Right lobe of liver (tissue), 6 donors: Measurements from ENCODE around the gene KLHL26. TPM values are rescaled to one million over a fixed set of nuclear protein-coding genes. Genes with fewer than 3 reads are reported as not detected.

Source experiments
- ATAC-seq, 4 donors: fragments of 200-7000 bp; cut with Tn5 transposase; one replicate each; pipeline ENCODE4 v1.9.1; 2020; ENCODE audit warnings: mild to moderate bottlenecking in 4 of 4, moderate library complexity in 4 of 4
- DNase-seq, 3 donors: peaks; one replicate each; pipeline ENCODE4 v3.0.0-alpha.2; 2020
- H3K27ac ChIP-seq, 3 donors: fragments of 200-600 bp; one replicate each; pipeline ENCODE4 v1.8.0; 2022
- H3K27me3 ChIP-seq, 2 donors: fragments of 200-600 bp; one replicate each; pipeline ENCODE4 v1.8.0; 2022
- H3K36me3 ChIP-seq, 4 donors: fragments of 200-600 bp; sonication (generic) in 1 of 4; one replicate each; pipeline versions ENCODE4 v1.5.1 to v1.8.0; 2017 to 2022; ENCODE audit warnings: control low read depth in 1 of 4
- H3K4me1 ChIP-seq, 4 donors: fragments of 200-600 bp; sonication (generic) in 1 of 4; one replicate each; pipeline versions ENCODE4 v1.5.1 to v1.8.0; 2017 to 2022; ENCODE audit warnings: control low read depth in 1 of 4
- H3K4me3 ChIP-seq, 3 donors: fragments of 200-600 bp; one replicate each; pipeline ENCODE4 v1.8.0; 2022
- H3K9me3 ChIP-seq, 4 donors: fragments of 200-600 bp; sonication (generic) in 1 of 4; one replicate each; pipeline versions ENCODE4 v1.5.1 to v1.8.0; 2017 to 2022; ENCODE audit warnings: control low read depth in 1 of 4
- CTCF ChIP-seq, 4 donors: fragments of 200-600 bp in 3 of 4; fragments of 450-650 bp in 1 of 4; IDR thresholded peaks; one replicate each; pipeline versions ENCODE4 v1.5.1 to v1.8.0; 2016 to 2022; ENCODE audit warnings: antibody characterized with exemption in 4 of 4, mild to moderate bottlenecking in 2 of 4
- POLR2A ChIP-seq: fragments of 450-650 bp; IDR thresholded peaks from one replicate; pipeline ENCODE4 v1.6.1; 2017; ENCODE audit warnings: antibody characterized with exemption, mild to moderate bottlenecking
- WGBS: methylation state at CpG from one replicate; pipeline ENCODE4 v1.1.6; 2018; ENCODE audit warnings: low coverage, low lambda C conversion rate; ENCODE audit not compliant: insufficient coverage; ENCODE audit errors: missing lambda C conversion rate; 5-methylcytosine and 5-hydroxymethylcytosine counted together
- intact Hi-C, 2 donors: fragments of 100-400 bp; cut with DNase I; formaldehyde crosslinking; loops; one replicate each; pipeline versions ENCODE4 v1.11.2 to v1.14.1; 2022
- total RNA-seq, 6 experiments: library from RNA; depleted of rRNA in 2 of 6; stranded (reverse); fragments of >200 nt in 2 of 6; fragmentation: NEBNext Ultra II Directional in 3 of 6; extraction: Animal tissue kit (Norgen Biotek cat#: 25700) in 3 of 6; gene quantifications; one replicate each; pipeline versions ENCODE4 v1.1.0 to v1.2.4, GENCODE V29; 2016 to 2023
- donor health status: DM: no; HTN: yes; CAD: no.
- donor health status: DM: no; HTN: no; CAD: no.
- donor health status: DM: no; HTN: no; CAD: no.
- donor health status: DM: no; HTN: yes; CAD: no.
- donor health status: DM: no; HTN: yes; CAD: no.

Gene KLHL26
- total RNA-seq, 6 experiments from 2014 or later = 3.8 to 5.0 (median 4.7) TPM

- WGBS = 34% methylated on average over 9 of the region's 9 CpGs
- DNase-seq (no peak), ATAC-seq (no peak)
- H3K9me3 ChIP-seq = no peaks in the 10 kb centered on the region
- intact Hi-C loops = no loop called here
- peaks cover 0 to 7% (median 0%) of the 10 kb centered on the region in 4 donors for H3K4me1 ChIP-seq
- no peak overlapping the region for H3K27ac ChIP-seq
- no peaks in the 10 kb centered on the region for H3K36me3 ChIP-seq
- H3K27me3 ChIP-seq = peaks cover 0 to 36% of the 10 kb centered on the region in 2 donors
- no peak for TF ChIP-seq POLR2A
- TF ChIP-seq CTCF (IDR thresholded peaks at IDR 0.05) = no peak
- H3K4me3 ChIP-seq = no peak overlapping the region
Observed at GRCh38 chr19:18608805-18609716, 27.8 kb upstream of the KLHL26 start.

GRCh38 chr19:18609717-18610051 lies 27.1 kb upstream of the KLHL26 start:
- peaks cover 0 to 36% of the 10 kb centered on the region in 2 donors for H3K27me3 ChIP-seq
- no peaks in the 10 kb centered on the region for H3K36me3 ChIP-seq
- H3K4me3 ChIP-seq = no peak overlapping the region
- WGBS = 25% methylated on average over 2 of the region's 2 CpGs
- no peak for TF ChIP-seq POLR2A
- no peak for TF ChIP-seq CTCF (IDR thresholded peaks at IDR 0.05)
- DNase-seq (no peak), ATAC-seq (no peak)
- peaks cover 0 to 7% (median 0%) of the 10 kb centered on the region in 4 donors for H3K4me1 ChIP-seq
- H3K27ac ChIP-seq = no peak overlapping the region
- no peaks in the 10 kb centered on the region for H3K9me3 ChIP-seq
- intact Hi-C loops = no loop called here

GRCh38 chr19:18610245-18610555 lies 26.6 kb upstream of the KLHL26 start:
- DNase-seq = no peak
- intact Hi-C loops = no loop called here
- no peak for ATAC-seq
- H3K4me1 ChIP-seq = peaks cover 0 to 7% (median 0%) of the 10 kb centered on the region in 4 donors
- peaks cover 0 to 36% of the 10 kb centered on the region in 2 donors for H3K27me3 ChIP-seq
- H3K36me3 ChIP-seq = no peaks in the 10 kb centered on the region
- no peak for TF ChIP-seq CTCF (IDR thresholded peaks at IDR 0.05)
- no peak for TF ChIP-seq POLR2A
- 0% methylated on average over 1 of the region's 3 CpGs for WGBS
- H3K9me3 ChIP-seq = no peaks in the 10 kb centered on the region
- H3K4me3 ChIP-seq = no peak overlapping the region
- no peak overlapping the region for H3K27ac ChIP-seq

GRCh38 chr19:18610556-18611326 lies 26.1 kb upstream of the KLHL26 start:
- Histone ChIP-seq H3K27me3 (peaks cover 0 to 32% of the 10 kb centered on the region in 2 donors), H3K27ac (no peak overlapping the region), H3K4me3 (no peak overlapping the region), H3K9me3 (no peaks in the 10 kb centered on the region), H3K36me3 (no peaks in the 10 kb centered on the region), H3K4me1 (peaks cover 0 to 7% (median 0%) of the 10 kb centered on the region in 4 donors)
- WGBS = 3% methylated on average over 6 of the region's 45 CpGs
- no peak for DNase-seq
- TF ChIP-seq POLR2A = no peak
- no peak for TF ChIP-seq CTCF (IDR thresholded peaks at IDR 0.05)
- ATAC-seq = no peak
- intact Hi-C loops = no loop called here
